Right atrium auricular region (tissue), 2 donors: ENCODE data around the gene PLCB4. TPM values are rescaled to one million over a fixed set of nuclear protein-coding genes. Genes with fewer than 3 reads are reported as not detected.

Source experiments
- DNase-seq: peaks from one replicate; pipeline ENCODE4 v3.0.0-alpha.2; 2019; ENCODE audit warnings: low spot score
- H3K27ac ChIP-seq, 2 donors: fragments of 200-600 bp; sonication (generic); 1 replicate in 1 of 2; 2 replicates in 1 of 2; pipeline ENCODE4 v1.5.1; 2016 to 2019
- H3K27me3 ChIP-seq, 2 donors: fragments of 200-600 bp; sonication (generic); one replicate each; pipeline versions ENCODE4 v1.5.1 to v1.6.0; 2017 to 2019
- H3K36me3 ChIP-seq: fragments of 200-600 bp; sonication (generic); one replicate; pipeline ENCODE4 v1.5.1; 2016
- H3K4me1 ChIP-seq, 2 donors: fragments of 200-600 bp; sonication (generic); one replicate each; pipeline versions ENCODE4 v1.5.1 to v1.6.0; 2017 to 2019
- H3K4me3 ChIP-seq, 2 donors: fragments of 200-600 bp; sonication (generic); 1 replicate in 1 of 2; 2 replicates in 1 of 2; pipeline ENCODE4 v1.5.1; 2017 to 2019; ENCODE audit warnings: mild to moderate bottlenecking in 1 of 2, moderate library complexity in 1 of 2
- H3K9me3 ChIP-seq, 2 donors: fragments of 200-600 bp; sonication (generic); one replicate each; pipeline ENCODE4 v1.5.1; 2019
- CTCF ChIP-seq, 2 donors: fragments of 200-600 bp; sonication (generic); IDR thresholded peaks; one replicate each; pipeline ENCODE4 v1.5.1; 2019; ENCODE audit warnings: antibody characterized with exemption in 2 of 2
- total RNA-seq, 2 donors: library from RNA; depleted of rRNA; stranded (reverse); fragments of >200 nt; gene quantifications; one replicate each; pipeline ENCODE4 v1.1.0, GENCODE V29; 2016

Gene PLCB4
- total RNA-seq, 2 donors from 2014 or later, result 14.3 to 32.4 TPM

- Histone ChIP-seq H3K4me1 (peaks cover 0 to 38% of the 10 kb centered on the region in 2 donors), H3K9me3 (peaks cover 0 to 8% of the 10 kb centered on the region in 2 donors), H3K27ac (no peak overlapping the region), H3K4me3 (no peak overlapping the region), H3K36me3 (no peaks in the 10 kb centered on the region), H3K27me3 (no peaks in the 10 kb centered on the region)
- TF ChIP-seq CTCF (IDR thresholded peaks at IDR 0.05), result no peak
- DNase-seq, result no peak
Observed at GRCh38 chr20:9141921-9142320, 73.0 kb downstream of the PLCB4 start.

- no peak overlapping the region for H3K27ac ChIP-seq
- TF ChIP-seq CTCF (IDR thresholded peaks at IDR 0.05), result no peak
- no peak overlapping the region for H3K4me3 ChIP-seq
- H3K9me3 ChIP-seq, result peaks cover 0 to 8% of the 10 kb centered on the region in 2 donors
- H3K27me3 ChIP-seq, result no peaks in the 10 kb centered on the region
- DNase-seq, result no peak
- H3K4me1 ChIP-seq, result peaks cover 0 to 43% of the 10 kb centered on the region in 2 donors
- H3K36me3 ChIP-seq, result no peaks in the 10 kb centered on the region
Observed at GRCh38 chr20:9142809-9143208, 73.9 kb downstream of the PLCB4 start.

GRCh38 chr20:9143926-9144325, 75.0 kb downstream of the PLCB4 start:
- TF ChIP-seq CTCF (IDR thresholded peaks at IDR 0.05), result no peak
- Histone ChIP-seq H3K27ac (no peak overlapping the region), H3K27me3 (no peaks in the 10 kb centered on the region), H3K9me3 (peaks cover 0 to 4% of the 10 kb centered on the region in 2 donors), H3K4me1 (peaks cover 0 to 54% of the 10 kb centered on the region in 2 donors), H3K36me3 (no peaks in the 10 kb centered on the region), H3K4me3 (no peak overlapping the region)
- no peak for DNase-seq

- Histone ChIP-seq H3K4me3 (no peak overlapping the region), H3K27ac (no peak overlapping the region), H3K9me3 (no peaks in the 10 kb centered on the region), H3K27me3 (no peaks in the 10 kb centered on the region), H3K4me1 (peaks cover 0 to 55% of the 10 kb centered on the region in 2 donors), H3K36me3 (no peaks in the 10 kb centered on the region)
- no peak for TF ChIP-seq CTCF (IDR thresholded peaks at IDR 0.05)
- DNase-seq, result no peak
Observed at GRCh38 chr20:9144643-9145042, 75.8 kb downstream of the PLCB4 start.

- Histone ChIP-seq H3K36me3 (no peaks in the 10 kb centered on the region), H3K27ac (no peak overlapping the region), H3K27me3 (no peaks in the 10 kb centered on the region), H3K4me3 (no peak overlapping the region), H3K4me1 (peaks cover 0 to 50% of the 10 kb centered on the region in 2 donors), H3K9me3 (no peaks in the 10 kb centered on the region)
- TF ChIP-seq CTCF (IDR thresholded peaks at IDR 0.05), result no peak
- no peak for DNase-seq
Observed at GRCh38 chr20:9145142-9145541, 76.3 kb downstream of the PLCB4 start.

GRCh38 chr20:9146649-9147048, 77.8 kb downstream of the PLCB4 start:
- Histone ChIP-seq H3K27ac (no peak overlapping the region), H3K4me1 (peaks cover 0 to 50% of the 10 kb centered on the region in 2 donors), H3K9me3 (peaks cover 0 to under 1% of the 10 kb centered on the region in 2 donors), H3K27me3 (no peaks in the 10 kb centered on the region), H3K4me3 (no peak overlapping the region), H3K36me3 (no peaks in the 10 kb centered on the region)
- DNase-seq, result no peak
- no peak for TF ChIP-seq CTCF (IDR thresholded peaks at IDR 0.05)
